CD14-positive monocyte (primary cell): ENCODE data around the gene RUNDC3A. TPM values are rescaled to one million over a fixed set of nuclear protein-coding genes. Genes with fewer than 3 reads are reported as not detected.

Source experiments
- DNase-seq, 3 donors: peaks; one replicate each; pipeline ENCODE4 v3.0.0-alpha.2; 2011 to 2022
- H2AFZ ChIP-seq: 2 replicates; pipeline ENCODE4 v1.6.0; 2012; ENCODE audit warnings: mild to moderate bottlenecking, low read depth, low read length, inconsistent platforms; ENCODE audit not compliant: insufficient read depth, poor library complexity, severe bottlenecking
- H3K27ac ChIP-seq, 2 donors: 1 replicate in 1 of 2; 2 replicates in 1 of 2; pipeline ENCODE4 v1.5.1; 2012 to 2013; ENCODE audit warnings: low read length in 2 of 2, control low read depth in 1 of 2, inconsistent platforms in 1 of 2, low read depth in 1 of 2, mild to moderate bottlenecking in 1 of 2
- H3K27me3 ChIP-seq, 2 donors: one replicate each; pipeline versions ENCODE4 v1.6.0 to v1.6.1; 2011 to 2013; ENCODE audit warnings: low read length in 2 of 2; ENCODE audit not compliant: control insufficient read depth in 2 of 2, insufficient read depth in 2 of 2
- H3K36me3 ChIP-seq, 2 donors: replicated peaks in 1 of 2; 1 replicate in 1 of 2; 2 replicates in 1 of 2; pipeline versions ENCODE4 v1.5.1 to v1.6.1; 2012 to 2013; ENCODE audit warnings: low read length in 2 of 2, control low read depth in 1 of 2, inconsistent platforms in 1 of 2, mild to moderate bottlenecking in 1 of 2; ENCODE audit not compliant: insufficient read depth in 2 of 2, control insufficient read depth in 1 of 2
- H3K4me1 ChIP-seq, 2 donors: 1 replicate in 1 of 2; 2 replicates in 1 of 2; pipeline versions ENCODE4 v1.5.1 to v1.6.1; 2012 to 2013; ENCODE audit warnings: low read length in 2 of 2, control low read depth in 1 of 2, inconsistent platforms in 1 of 2, mild to moderate bottlenecking in 1 of 2, moderate library complexity in 1 of 2; ENCODE audit not compliant: insufficient read depth in 2 of 2, control insufficient read depth in 1 of 2
- H3K4me2 ChIP-seq: replicated peaks from 2 replicates; pipeline ENCODE3; 2012; ENCODE audit warnings: low read length, moderate library complexity, mild to moderate bottlenecking; ENCODE audit not compliant: poor library complexity, severe bottlenecking; ENCODE audit errors: extremely low read depth
- H3K4me3 ChIP-seq, 3 experiments: fragments of 200-600 bp in 1 of 3; sonication (generic) in 1 of 3; replicated peaks in 1 of 3; 1 replicate in 2 of 3; 2 replicates in 1 of 3; pipeline ENCODE4 v1.5.1; 2011 to 2013; ENCODE audit warnings: low read length in 3 of 3, mild to moderate bottlenecking in 3 of 3, control low read depth in 2 of 3, low read depth in 2 of 3, inconsistent platforms in 1 of 3, moderate library complexity in 1 of 3
- H3K79me2 ChIP-seq: 2 replicates; pipeline ENCODE4 v1.6.0; 2012; ENCODE audit warnings: mild to moderate bottlenecking, control low read depth, inconsistent platforms, low read length, moderate library complexity; ENCODE audit not compliant: insufficient read depth
- H3K9ac ChIP-seq: 2 replicates; pipeline ENCODE4 v1.6.0; 2017; ENCODE audit warnings: low read length, mild to moderate bottlenecking; ENCODE audit not compliant: insufficient read depth, poor library complexity, severe bottlenecking
- H3K9me3 ChIP-seq, 2 donors: replicated peaks in 1 of 2; 1 replicate in 1 of 2; 2 replicates in 1 of 2; pipeline versions ENCODE4 v1.5.1 to v1.6.1; 2012 to 2013; ENCODE audit warnings: low read length in 2 of 2, control low read depth in 1 of 2; ENCODE audit not compliant: control insufficient read depth in 1 of 2, insufficient read depth in 1 of 2
- H4K20me1 ChIP-seq: 2 replicates; pipeline ENCODE4 v1.6.0; 2012; ENCODE audit warnings: mild to moderate bottlenecking, low read length, control low read depth, moderate library complexity; ENCODE audit not compliant: insufficient read depth
- H3K27ac Mint-ChIP-seq, 7 donors: one replicate each; pipeline ENCODE4 v1.8.0; 2020; ENCODE audit warnings: mild to moderate bottlenecking in 7 of 7, mixed read lengths in 7 of 7, moderate library complexity in 6 of 7, inconsistent platforms in 2 of 7
- H3K27me3 Mint-ChIP-seq, 3 donors: one replicate each; pipeline ENCODE4 v1.8.0; 2021 to 2022; ENCODE audit warnings: low read depth in 3 of 3, mild to moderate bottlenecking in 3 of 3, mixed read lengths in 3 of 3, moderate library complexity in 3 of 3, inconsistent platforms in 1 of 3
- H3K36me3 Mint-ChIP-seq, 2 donors: one replicate each; pipeline ENCODE4 v1.8.0; 2020; ENCODE audit warnings: mixed read lengths in 2 of 2, inconsistent platforms in 1 of 2, mild to moderate bottlenecking in 1 of 2
- H3K4me1 Mint-ChIP-seq: one replicate; pipeline ENCODE4 v1.8.0; 2020; ENCODE audit warnings: mild to moderate bottlenecking, mixed read lengths
- H3K4me3 Mint-ChIP-seq, 2 donors: one replicate each; pipeline ENCODE4 v1.8.0; 2020; ENCODE audit warnings: mild to moderate bottlenecking in 2 of 2, mixed read lengths in 2 of 2, moderate library complexity in 1 of 2
- H3K9me3 Mint-ChIP-seq, 7 donors: one replicate each; pipeline ENCODE4 v1.8.0; 2020 to 2022; ENCODE audit warnings: mixed read lengths in 7 of 7, mild to moderate bottlenecking in 6 of 7, moderate library complexity in 6 of 7, inconsistent platforms in 2 of 7
- CTCF ChIP-seq: fragments of 200-600 bp; IDR thresholded peaks from one replicate; pipeline ENCODE4 v1.8.0; 2022; ENCODE audit warnings: antibody characterized with exemption, mild to moderate bottlenecking
- WGBS: methylation state at CpG from one replicate; pipeline ENCODE4 v1.1.5; 2013; ENCODE audit warnings: missing lambda C conversion rate; ENCODE audit not compliant: insufficient coverage; 5-methylcytosine and 5-hydroxymethylcytosine counted together
- intact Hi-C, 2 donors: fragments of 100-400 bp; cut with micrococcal nuclease; formaldehyde crosslinking; loops; one replicate each; pipeline versions ENCODE4 v1.15.0 to v1.15.1; 2023
- polyA plus RNA-seq, 3 donors: library from polyadenylated mRNA; depleted of rRNA in 1 of 3; unstranded in 2 of 3; stranded (reverse) in 1 of 3; fragments of 300-500 nt in 2 of 3; fragments of >200 nt in 1 of 3; fragmentation: Illumina TruSeq in 2 of 3; gene quantifications; 1 replicate in 2 of 3; 2 replicates in 1 of 3; pipeline ENCODE4 v1.2.3, GENCODE V29; 2012 to 2021

RUNDC3A gene
- polyA plus RNA-seq, 3 donors, result 0.22 to 0.35 TPM; not detected in 1

DNA sequence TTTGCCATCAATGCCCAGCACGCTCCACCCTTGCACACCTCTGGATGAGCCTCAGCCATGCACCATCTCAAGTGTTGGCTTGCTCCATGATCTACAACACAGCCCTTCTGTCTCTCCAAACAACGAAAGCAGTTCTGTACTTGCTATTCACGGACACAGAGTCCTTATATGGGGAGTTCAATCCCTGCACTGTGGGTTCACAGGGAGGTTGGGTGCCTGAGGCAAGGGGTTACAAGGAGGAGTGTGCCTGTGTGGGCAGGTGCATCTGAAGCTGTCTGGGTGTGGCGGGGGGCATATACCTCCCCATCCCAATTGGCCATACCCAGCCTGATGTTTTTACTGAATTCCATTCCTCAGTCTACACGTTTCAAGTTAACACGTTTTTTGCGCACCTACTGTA is 5.6 kb downstream of the RUNDC3A start:
- peaks cover 26% of the 10 kb centered on the region for H3K4me1 Mint-ChIP-seq
- intact Hi-C loops, result no loop called here
- Histone ChIP-seq H3K27ac (no peak overlapping the region), H3K27me3 (peaks cover 29 to 67% of the 10 kb centered on the region in 2 donors), H3K4me2 (no peak overlapping the region), H3K9ac (no peak overlapping the region), H3K79me2 (no peaks in the 10 kb centered on the region), H3K4me1 (peaks cover 8 to 16% of the 10 kb centered on the region in 2 donors), H3K9me3 (peaks cover 4 to 19% of the 10 kb centered on the region in 2 donors), H4K20me1 (no peaks in the 10 kb centered on the region), H3K4me3 (no peak overlapping the region), H2AFZ (no peak overlapping the region), H3K36me3 (no peaks in the 10 kb centered on the region)
- H3K4me3 Mint-ChIP-seq, result peak overlapping the region in 1 of 2 donors; percentile 73
- no peak for DNase-seq
- H3K27ac Mint-ChIP-seq, result no peak overlapping the region
- H3K9me3 Mint-ChIP-seq, result peaks cover 3 to 20% (median 14%) of the 10 kb centered on the region in 7 donors
- no peak for TF ChIP-seq CTCF
- 96% methylated on average over 3 of the region's 7 CpGs for WGBS
- H3K27me3 Mint-ChIP-seq, result peaks cover 63 to 73% (median 69%) of the 10 kb centered on the region in 3 donors
- peaks cover 6 to 15% of the 10 kb centered on the region in 2 donors for H3K36me3 Mint-ChIP-seq

DNA sequence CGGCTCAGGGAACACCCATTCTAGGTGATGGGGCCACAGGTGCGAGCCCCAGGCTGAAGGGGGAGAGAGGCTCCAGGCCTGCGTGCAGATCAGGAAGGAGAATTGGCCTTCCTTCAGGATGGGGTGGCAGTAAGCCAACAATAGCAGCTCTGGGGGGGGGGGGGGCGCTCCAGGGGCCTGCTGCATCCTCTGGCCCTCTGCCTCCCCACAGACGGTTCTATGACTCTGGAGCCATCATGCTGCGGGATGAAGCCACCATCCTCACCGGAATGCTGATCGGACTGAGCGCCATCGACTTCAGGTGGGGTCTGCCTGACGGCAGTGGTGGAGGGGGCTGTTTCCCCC is 6.1 kb downstream of the RUNDC3A start:
- no peak overlapping the region for H2AFZ ChIP-seq
- Mint-ChIP-seq H3K27ac (peak overlapping the region in 1 of 7 donors; percentile 45), H3K4me3 (peak overlapping the region in 1 of 2 donors; percentile 73), H3K36me3 (peaks cover 11 to 18% of the 10 kb centered on the region in 2 donors), H3K9me3 (peaks cover 3 to 20% (median 14%) of the 10 kb centered on the region in 7 donors), H3K4me1 (peaks cover 21% of the 10 kb centered on the region), H3K27me3 (peaks cover 59 to 69% (median 68%) of the 10 kb centered on the region in 3 donors)
- DNase-seq, result no peak
- H3K9ac ChIP-seq, result no peak overlapping the region
- peaks cover 5 to 14% of the 10 kb centered on the region in 2 donors for H3K4me1 ChIP-seq
- H3K27me3 ChIP-seq, result peaks cover 29 to 63% of the 10 kb centered on the region in 2 donors
- H3K36me3 ChIP-seq, result peaks cover under 1 to 4% of the 10 kb centered on the region in 2 donors
- no peak overlapping the region for H3K27ac ChIP-seq
- H4K20me1 ChIP-seq, result no peaks in the 10 kb centered on the region
- peak overlapping the region in 1 of 3 experiments; percentile 54 for H3K4me3 ChIP-seq
- no peaks in the 10 kb centered on the region for H3K79me2 ChIP-seq
- TF ChIP-seq CTCF, result no peak
- H3K4me2 ChIP-seq, result peak overlapping the region; percentile 32
- H3K9me3 ChIP-seq, result peaks cover 4 to 19% of the 10 kb centered on the region in 2 donors
- WGBS, result 40% methylated on average over 1 of the region's 11 CpGs
- intact Hi-C loops, result no loop called here
